Adipocyte (in vitro differentiated cells): ENCODE measurements around the gene ABLIM1.

Experiments
- DNase-seq: peaks from one replicate; pipeline ENCODE4 v3.0.0-alpha.2; 2015; ENCODE audit warnings: low read depth
- H3K27me3 ChIP-seq: replicated peaks from 2 replicates; pipeline ENCODE4 v1.7.0; 2013; ENCODE audit warnings: mild to moderate bottlenecking, low read length, moderate library complexity; ENCODE audit not compliant: control insufficient read depth, insufficient read depth
- H3K36me3 ChIP-seq: 2 replicates; pipeline ENCODE4 v1.7.0; 2013; ENCODE audit warnings: low read length, mild to moderate bottlenecking, moderate library complexity; ENCODE audit not compliant: control insufficient read depth, insufficient read depth, severe bottlenecking
- H3K4me1 ChIP-seq: 2 replicates; pipeline ENCODE4 v1.7.0; 2013; ENCODE audit warnings: mild to moderate bottlenecking, low read length, moderate library complexity; ENCODE audit not compliant: control insufficient read depth, insufficient read depth
- H3K4me3 ChIP-seq: 2 replicates; pipeline ENCODE4 v1.7.0; 2013; ENCODE audit warnings: mild to moderate bottlenecking, low read length, moderate library complexity
- H3K9ac ChIP-seq: 2 replicates; pipeline ENCODE4 v1.7.0; 2013; ENCODE audit warnings: mild to moderate bottlenecking, low read length, moderate library complexity
- H3K9me3 ChIP-seq: 2 replicates; pipeline ENCODE4 v1.7.0; 2013; ENCODE audit warnings: mild to moderate bottlenecking, low read length, moderate library complexity; ENCODE audit not compliant: control insufficient read depth

ABLIM1 gene

DNA sequence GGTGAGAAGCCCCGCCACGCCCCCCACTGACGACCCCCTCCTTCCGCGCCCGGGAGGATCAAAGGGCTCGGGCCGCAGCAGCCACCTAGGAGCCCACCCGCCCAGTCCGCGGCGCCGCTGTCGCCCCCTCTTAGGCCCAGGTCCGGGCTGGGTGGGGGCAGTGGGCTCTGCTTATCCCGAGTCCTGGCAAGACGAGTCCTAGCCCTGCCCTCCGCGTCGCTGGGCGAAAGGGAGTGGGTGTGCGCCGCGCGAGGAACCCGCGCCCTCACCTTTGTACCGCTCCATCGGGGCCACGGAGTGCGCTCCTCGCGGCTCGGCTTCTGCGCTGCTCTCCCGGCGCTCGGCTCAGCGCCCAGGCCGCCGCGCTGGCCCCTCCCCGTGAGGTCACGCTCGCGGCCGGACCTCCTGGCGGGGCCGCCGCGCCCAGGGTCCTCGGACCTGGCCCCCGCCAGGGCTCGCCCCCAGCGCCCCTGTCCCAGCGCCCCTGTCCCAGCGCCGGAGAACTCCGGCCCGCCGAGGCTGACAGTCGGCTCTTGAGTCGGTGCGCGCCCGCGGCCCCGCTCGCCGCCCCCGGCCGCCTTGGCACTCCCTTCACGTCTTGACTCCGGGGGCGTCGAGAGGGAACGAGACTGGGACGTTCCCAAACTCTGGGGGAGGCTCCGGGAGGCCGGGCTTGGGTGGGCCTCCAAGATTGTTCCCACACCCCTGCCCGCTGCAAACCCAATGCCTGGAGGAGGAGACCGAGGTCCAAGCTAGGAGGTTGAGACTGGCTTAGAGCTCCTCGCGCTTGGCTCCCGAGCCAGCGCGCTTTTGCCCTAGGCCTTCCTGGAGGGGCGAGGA, 253.7 kb downstream of the ABLIM1 start, which contains the start of gene AFAP1L2:
Gene AFAP1L2, minus strand, starts transcription at position 332 of the 840 bp plus-strand sequence. Its CDS starts 47 bp downstream, at position 285.
- H3K36me3 ChIP-seq: no peaks in the 10 kb centered on the region
- DNase-seq: peak; percentile 28
- no peak within 1 kb of the TSS for H3K9ac ChIP-seq
- peaks cover 27% of the 10 kb centered on the region for H3K27me3 ChIP-seq
- H3K9me3 ChIP-seq: peaks cover 3% of the 10 kb centered on the region
- H3K4me1 ChIP-seq: peaks cover 29% of the 10 kb centered on the region
- peak within 1 kb of the TSS; percentile 66 for H3K4me3 ChIP-seq

DNA sequence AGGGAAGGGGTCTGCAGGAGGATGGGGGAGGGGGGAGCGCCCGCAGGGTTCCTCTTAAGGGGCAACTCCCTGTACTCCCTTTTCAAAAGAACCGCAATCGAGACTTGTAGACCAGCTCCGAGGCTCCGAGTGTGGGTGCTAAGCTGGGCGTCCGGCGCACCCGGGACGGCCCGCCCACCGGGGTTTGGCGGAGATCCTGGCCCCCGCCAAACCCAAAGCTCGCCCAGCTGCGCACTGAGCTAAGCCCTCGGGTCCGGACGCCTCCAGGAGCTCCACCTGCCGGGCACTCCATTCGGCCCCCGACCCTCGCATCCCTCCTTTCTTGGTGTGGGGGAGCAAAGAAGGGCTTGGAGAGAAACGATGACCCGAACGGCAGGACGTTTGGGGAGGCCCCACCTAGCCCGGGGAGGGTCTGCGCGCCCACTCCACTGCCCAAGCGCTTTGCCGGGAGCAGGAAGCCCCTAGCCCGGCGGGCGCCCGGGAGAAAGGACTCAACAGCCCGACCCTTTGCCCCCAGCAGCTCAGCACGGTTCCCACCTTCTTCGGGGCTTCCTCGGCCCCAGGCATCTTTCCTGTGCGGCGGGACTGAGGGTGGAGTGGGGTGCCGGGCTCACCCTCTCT, 254.4 kb downstream of the ABLIM1 start:
- H3K4me1 ChIP-seq: peaks cover 29% of the 10 kb centered on the region
- no peak for DNase-seq
- peak overlapping the region; percentile 26 for H3K4me3 ChIP-seq
- H3K36me3 ChIP-seq: no peaks in the 10 kb centered on the region
- H3K27me3 ChIP-seq: peaks cover 34% of the 10 kb centered on the region
- H3K9ac ChIP-seq: no peak overlapping the region
- H3K9me3 ChIP-seq: peaks cover 3% of the 10 kb centered on the region

DNA sequence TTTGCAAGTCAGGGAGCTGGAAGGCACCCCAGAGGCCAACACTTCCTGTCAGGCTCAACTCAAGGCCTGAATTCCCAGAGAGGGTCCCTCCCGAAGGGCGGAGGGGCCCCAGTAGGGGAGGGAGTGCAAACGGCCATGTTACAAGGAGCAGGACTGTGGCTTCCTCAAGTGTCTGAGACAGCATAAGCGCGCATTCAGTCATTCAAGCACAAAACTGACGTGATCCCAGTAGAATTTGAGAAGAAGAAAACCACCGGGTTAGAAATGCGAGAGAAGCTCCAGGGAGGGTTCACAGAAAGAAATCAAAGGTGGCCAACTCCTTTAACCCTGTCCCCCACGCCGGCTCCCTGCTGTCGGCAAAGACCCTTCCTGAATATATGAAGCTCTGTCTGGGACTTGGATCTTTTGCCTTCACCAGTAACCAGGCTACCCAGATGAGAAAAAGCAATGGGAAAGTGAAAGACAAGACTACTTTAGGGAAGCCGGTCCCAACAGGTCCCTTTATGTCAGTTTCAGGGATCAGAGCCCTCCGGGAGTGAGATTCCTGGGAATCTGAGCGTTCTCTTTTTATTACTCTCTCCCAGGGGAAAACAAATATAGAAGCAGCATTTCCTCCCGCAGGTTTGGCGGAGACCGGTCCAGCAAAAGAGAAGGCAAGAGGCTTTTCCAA, 255.1 kb downstream of the ABLIM1 start:
- Histone ChIP-seq H3K36me3 (no peaks in the 10 kb centered on the region), H3K9ac (no peak overlapping the region), H3K4me1 (peaks cover 29% of the 10 kb centered on the region), H3K27me3 (peaks cover 36% of the 10 kb centered on the region), H3K4me3 (peak overlapping the region; percentile 26), H3K9me3 (peaks cover 3% of the 10 kb centered on the region)
- DNase-seq: no peak

DNA sequence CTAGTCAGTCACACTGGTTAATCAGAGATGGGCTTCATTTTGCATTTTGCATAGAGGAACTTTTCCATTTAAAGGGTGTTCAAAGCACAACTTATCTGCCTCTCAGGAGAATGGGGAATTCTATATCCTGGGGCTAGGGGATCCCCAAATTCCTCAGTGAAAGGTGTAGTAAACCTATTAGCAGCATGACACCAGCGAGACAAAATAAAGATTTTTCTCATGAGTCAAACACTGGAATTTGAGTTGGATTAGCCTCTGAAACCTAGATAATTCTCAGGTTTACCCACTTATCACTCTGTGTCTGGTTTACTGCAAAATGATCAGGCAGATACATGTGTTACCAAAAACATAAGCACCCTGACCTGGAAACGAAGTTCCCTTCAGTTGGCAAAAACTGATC, 255.8 kb downstream of the ABLIM1 start:
- Histone ChIP-seq H3K4me3 (no peak overlapping the region), H3K9me3 (peaks cover 3% of the 10 kb centered on the region)
- no peak for DNase-seq

DNA sequence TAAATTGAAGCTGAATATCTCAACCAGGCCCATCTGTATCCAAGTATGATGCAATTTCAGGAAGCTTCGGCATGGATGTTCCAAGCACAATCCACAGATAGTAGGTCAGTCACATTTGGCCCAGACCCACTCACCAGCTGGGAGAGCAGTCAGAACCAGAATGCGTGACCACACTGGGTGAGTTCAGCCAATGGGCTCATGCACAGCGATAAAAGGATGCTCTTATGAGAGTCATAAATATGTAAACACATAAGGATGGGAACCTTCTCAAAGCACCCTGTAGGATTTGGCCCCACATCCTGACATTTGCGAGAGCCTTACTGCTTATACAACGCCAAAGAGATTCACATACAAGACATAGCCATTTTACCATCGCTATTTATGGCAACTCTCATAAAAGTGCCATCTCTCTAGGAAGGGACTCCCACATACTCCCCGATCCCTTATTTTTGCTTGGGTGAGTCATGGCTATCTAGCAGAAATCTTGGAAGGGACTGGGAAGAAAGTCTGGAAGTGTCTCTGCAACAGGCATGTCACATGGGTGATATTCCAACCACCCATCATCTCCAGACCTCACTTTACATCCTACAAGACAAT, 256.8 kb downstream of the ABLIM1 start:
- peaks cover under 1% of the 10 kb centered on the region for H3K9me3 ChIP-seq
- no peak overlapping the region for H3K4me3 ChIP-seq
- DNase-seq: peak; percentile 24
- H3K9ac ChIP-seq: no peak overlapping the region
- H3K4me1 ChIP-seq: peaks cover 35% of the 10 kb centered on the region
- H3K36me3 ChIP-seq: no peaks in the 10 kb centered on the region
- peaks cover 36% of the 10 kb centered on the region for H3K27me3 ChIP-seq

More for the DNA sequence above, 255.8 kb downstream of the ABLIM1 start:
- H3K27me3 ChIP-seq: peaks cover 36% of the 10 kb centered on the region
- peaks cover 29% of the 10 kb centered on the region for H3K4me1 ChIP-seq
- no peak overlapping the region for H3K9ac ChIP-seq
- no peaks in the 10 kb centered on the region for H3K36me3 ChIP-seq

DNA sequence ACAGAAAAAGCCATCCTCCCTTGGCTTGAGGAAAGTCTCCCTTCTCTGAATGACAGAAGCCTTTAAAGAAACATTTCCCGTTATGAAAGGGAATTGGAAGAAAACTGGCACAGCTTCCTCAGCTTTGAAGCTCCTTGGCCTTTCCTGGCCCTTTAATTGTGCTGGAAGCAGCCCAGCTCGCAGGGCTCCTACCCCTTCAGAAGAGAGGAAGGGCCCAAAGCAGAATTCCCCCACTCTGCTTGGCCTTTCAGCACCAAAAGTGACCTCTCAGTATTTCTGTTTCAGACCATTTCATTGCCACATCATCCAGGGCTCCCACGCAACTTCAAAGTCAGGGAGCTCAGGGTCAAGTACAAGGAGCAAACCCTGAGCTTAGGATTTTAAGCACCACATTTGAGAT, 258.0 kb downstream of the ABLIM1 start:
- H3K4me3 ChIP-seq: no peak overlapping the region
- H3K27me3 ChIP-seq: peaks cover 36% of the 10 kb centered on the region
- H3K9ac ChIP-seq: no peak overlapping the region
- H3K9me3 ChIP-seq: no peaks in the 10 kb centered on the region
- H3K36me3 ChIP-seq: no peaks in the 10 kb centered on the region
- DNase-seq: no peak
- peaks cover 35% of the 10 kb centered on the region for H3K4me1 ChIP-seq

DNA sequence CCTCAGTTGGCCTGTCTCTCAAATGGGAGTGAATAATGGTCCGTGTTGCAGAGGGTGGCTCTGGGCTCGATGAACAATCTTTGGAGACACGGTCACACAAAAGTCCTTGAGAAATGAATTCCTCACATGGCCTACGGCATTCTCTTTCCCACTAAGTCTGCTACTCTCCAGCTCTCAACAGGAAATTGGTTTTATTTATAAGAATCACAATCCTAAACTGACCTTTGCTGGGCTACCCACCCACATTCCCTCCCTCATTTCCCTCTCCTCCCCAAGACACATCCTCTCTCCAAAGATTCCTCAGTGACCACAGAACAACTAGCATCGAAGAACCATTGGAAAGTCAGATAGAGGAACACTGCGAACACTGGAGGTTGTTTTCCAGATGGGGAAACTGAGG, 258.5 kb downstream of the ABLIM1 start:
- Histone ChIP-seq H3K9ac (no peak overlapping the region), H3K4me3 (no peak overlapping the region), H3K4me1 (peaks cover 35% of the 10 kb centered on the region), H3K9me3 (no peaks in the 10 kb centered on the region), H3K27me3 (peaks cover 30% of the 10 kb centered on the region), H3K36me3 (no peaks in the 10 kb centered on the region)
- no peak for DNase-seq

DNA sequence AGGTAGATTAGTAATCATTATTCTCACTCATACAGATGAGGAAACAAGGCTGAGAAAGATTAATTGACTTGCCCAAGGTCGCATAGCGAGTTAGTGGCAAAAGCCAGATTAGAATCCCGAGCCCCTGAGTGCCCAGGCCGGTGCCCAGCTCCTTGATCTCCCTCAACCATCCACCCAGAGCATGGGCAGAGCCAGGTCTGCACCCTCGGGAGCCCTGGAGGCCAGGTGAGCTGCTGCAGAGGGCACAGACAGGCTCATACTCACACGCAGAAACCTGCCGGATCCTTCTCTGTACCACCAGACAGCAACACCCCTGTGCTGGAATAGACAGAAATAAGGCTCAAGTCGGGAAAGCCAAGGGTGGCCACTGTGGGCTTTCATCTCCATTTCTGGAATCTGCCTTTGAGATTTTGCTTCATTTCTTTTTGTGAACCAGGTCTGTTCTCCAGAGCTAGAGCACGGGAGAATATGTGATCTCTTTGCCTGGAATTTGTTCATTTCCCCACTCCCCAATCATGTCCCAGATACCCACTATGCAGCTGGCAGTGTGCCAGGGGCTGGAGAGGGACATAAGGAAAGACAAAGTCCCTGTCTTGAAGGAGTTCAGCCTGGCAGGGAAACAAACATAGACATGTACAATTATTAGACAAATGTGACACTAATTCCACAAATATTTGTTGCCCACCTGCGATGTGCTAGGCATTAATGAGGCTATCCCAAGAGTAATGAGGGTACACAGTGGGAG, 259.3 kb downstream of the ABLIM1 start:
- DNase-seq: no peak
- H3K4me1 ChIP-seq: peaks cover 34% of the 10 kb centered on the region
- no peaks in the 10 kb centered on the region for H3K9me3 ChIP-seq
- H3K9ac ChIP-seq: no peak overlapping the region
- no peak overlapping the region for H3K4me3 ChIP-seq
- H3K36me3 ChIP-seq: no peaks in the 10 kb centered on the region
- peaks cover 37% of the 10 kb centered on the region for H3K27me3 ChIP-seq

DNA sequence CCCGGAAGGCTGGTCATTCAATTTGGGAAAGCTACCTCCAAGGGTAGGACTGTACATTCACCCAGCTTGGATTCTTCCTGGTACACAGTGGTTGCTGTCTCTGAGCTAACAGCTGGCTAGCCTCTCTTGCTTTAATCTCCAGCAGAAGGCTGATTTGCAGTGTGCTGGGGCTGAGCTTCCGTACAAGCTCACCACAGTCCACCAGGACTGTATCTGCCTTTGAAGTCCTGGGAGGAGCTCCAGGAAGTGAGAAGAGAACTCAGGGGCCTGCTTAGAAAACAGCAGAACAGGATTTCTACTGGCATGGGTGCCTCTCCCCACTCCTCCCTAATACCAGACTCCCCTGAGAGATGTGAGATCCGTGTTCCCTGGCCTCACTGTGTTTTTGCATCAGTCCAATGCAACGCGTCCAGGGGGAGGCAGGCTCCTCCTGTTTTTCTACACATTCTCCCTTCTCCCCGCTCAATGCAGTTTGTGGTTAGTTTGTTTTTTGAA, 260.4 kb downstream of the ABLIM1 start:
- Histone ChIP-seq H3K27me3 (peaks cover 26% of the 10 kb centered on the region), H3K4me3 (peak overlapping the region; percentile 72), H3K9me3 (no peaks in the 10 kb centered on the region), H3K9ac (peak overlapping the region; percentile 27), H3K36me3 (no peaks in the 10 kb centered on the region), H3K4me1 (peaks cover 26% of the 10 kb centered on the region)
- no peak for DNase-seq

DNA sequence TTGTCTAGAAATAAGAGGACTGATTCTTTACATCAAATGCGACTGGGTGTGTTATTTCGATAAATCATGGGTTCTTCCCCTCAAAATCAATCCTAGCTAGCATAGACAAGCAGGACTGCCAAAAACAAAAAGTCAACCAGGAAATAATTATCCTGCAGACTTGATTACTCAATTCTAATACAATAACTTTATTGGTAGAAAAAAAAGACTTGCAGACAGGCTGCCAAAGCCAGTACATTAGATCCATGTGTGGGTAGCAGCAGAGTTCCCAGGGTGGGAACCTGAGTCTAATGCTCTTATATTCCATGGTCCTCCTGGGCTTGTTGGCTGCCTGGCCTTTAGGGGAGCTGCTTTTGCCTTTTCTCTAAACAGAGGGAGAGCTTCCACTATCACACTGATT, 261.6 kb downstream of the ABLIM1 start:
- no peaks in the 10 kb centered on the region for H3K36me3 ChIP-seq
- H3K27me3 ChIP-seq: peaks cover 19% of the 10 kb centered on the region
- H3K9me3 ChIP-seq: no peaks in the 10 kb centered on the region
- peaks cover 25% of the 10 kb centered on the region for H3K4me1 ChIP-seq
- no peak for DNase-seq
- no peak overlapping the region for H3K9ac ChIP-seq
- no peak overlapping the region for H3K4me3 ChIP-seq
